ENCODE measurements around the gene PPP3R1.

The PPP3R1 gene

GRCh38 chr2:68190991-68191731 lies 61.2 kb downstream of the PPP3R1 start:
- Histone ChIP-seq H3K4me3 (ENCODE audit: low read length in 2 of 2) (no peak overlapping the region), H3K27me3 (ENCODE audit: control insufficient read depth in 2 of 2, insufficient read depth in 2 of 2, low read length in 2 of 2) (no peaks in the 10 kb centered on the region), H3K9me3 (ENCODE audit: control insufficient read depth in 2 of 2, low read length in 2 of 2) (no peaks in the 10 kb centered on the region), H3K4me1 (ENCODE audit: control insufficient read depth in 2 of 2, insufficient read depth in 2 of 2, low read length in 2 of 2) (peaks cover 0 to 2% of the 10 kb centered on the region in 2 donors), H3K27ac (ENCODE audit: low read depth in 2 of 2, low read length in 2 of 2) (no peak overlapping the region), H3K9ac (ENCODE audit: low read depth in 1 of 2, low read length in 2 of 2) (no peak overlapping the region), H3K36me3 (ENCODE audit: control insufficient read depth in 2 of 2, insufficient read depth in 2 of 2, low read length in 2 of 2) (no peaks in the 10 kb centered on the region)

GRCh38 chr2:68189991-68190784 lies 62.1 kb downstream of the PPP3R1 start:
- Histone ChIP-seq H3K9ac (ENCODE audit: low read depth in 1 of 2, low read length in 2 of 2) (no peak overlapping the region), H3K4me1 (ENCODE audit: control insufficient read depth in 2 of 2, insufficient read depth in 2 of 2, low read length in 2 of 2) (peaks cover 0 to 2% of the 10 kb centered on the region in 2 donors), H3K27ac (ENCODE audit: low read depth in 2 of 2, low read length in 2 of 2) (no peak overlapping the region), H3K4me3 (ENCODE audit: low read length in 2 of 2) (no peak overlapping the region), H3K27me3 (ENCODE audit: control insufficient read depth in 2 of 2, insufficient read depth in 2 of 2, low read length in 2 of 2) (no peaks in the 10 kb centered on the region), H3K36me3 (ENCODE audit: control insufficient read depth in 2 of 2, insufficient read depth in 2 of 2, low read length in 2 of 2) (peaks cover 0 to 4% of the 10 kb centered on the region in 2 donors), H3K9me3 (ENCODE audit: control insufficient read depth in 2 of 2, low read length in 2 of 2) (no peaks in the 10 kb centered on the region)

- Histone ChIP-seq H3K4me1 (ENCODE audit: control insufficient read depth in 2 of 2, insufficient read depth in 2 of 2, low read length in 2 of 2) (no peaks in the 10 kb centered on the region), H3K9ac (ENCODE audit: low read depth in 1 of 2, low read length in 2 of 2) (no peak overlapping the region), H3K4me3 (ENCODE audit: low read length in 2 of 2) (no peak overlapping the region), H3K27ac (ENCODE audit: low read depth in 2 of 2, low read length in 2 of 2) (no peak overlapping the region), H3K36me3 (ENCODE audit: control insufficient read depth in 2 of 2, insufficient read depth in 2 of 2, low read length in 2 of 2) (peaks cover 0 to 7% of the 10 kb centered on the region in 2 donors), H3K27me3 (ENCODE audit: control insufficient read depth in 2 of 2, insufficient read depth in 2 of 2, low read length in 2 of 2) (no peaks in the 10 kb centered on the region), H3K9me3 (ENCODE audit: control insufficient read depth in 2 of 2, low read length in 2 of 2) (no peaks in the 10 kb centered on the region)
Observed at GRCh38 chr2:68188831-68189230, 63.5 kb downstream of the PPP3R1 start.

GRCh38 chr2:68187329-68187728 lies 65.0 kb downstream of the PPP3R1 start:
- H3K4me1 ChIP-seq (ENCODE audit: control insufficient read depth in 2 of 2, insufficient read depth in 2 of 2, low read length in 2 of 2) = no peaks in the 10 kb centered on the region
- H3K4me3 ChIP-seq (ENCODE audit: low read length in 2 of 2) = no peak overlapping the region
- no peaks in the 10 kb centered on the region for H3K9me3 ChIP-seq (ENCODE audit: control insufficient read depth in 2 of 2, low read length in 2 of 2)
- H3K36me3 ChIP-seq (ENCODE audit: control insufficient read depth in 2 of 2, insufficient read depth in 2 of 2, low read length in 2 of 2) = peaks cover 4 to 7% of the 10 kb centered on the region in 2 donors
- H3K27ac ChIP-seq (ENCODE audit: low read depth in 2 of 2, low read length in 2 of 2) = no peak overlapping the region
- H3K9ac ChIP-seq (ENCODE audit: low read depth in 1 of 2, low read length in 2 of 2) = no peak overlapping the region
- H3K27me3 ChIP-seq (ENCODE audit: control insufficient read depth in 2 of 2, insufficient read depth in 2 of 2, low read length in 2 of 2) = no peaks in the 10 kb centered on the region

GRCh38 chr2:68185541-68186164 lies 66.7 kb downstream of the PPP3R1 start:
- Histone ChIP-seq H3K9ac (ENCODE audit: low read depth in 1 of 2, low read length in 2 of 2) (no peak overlapping the region), H3K27ac (ENCODE audit: low read depth in 2 of 2, low read length in 2 of 2) (no peak overlapping the region), H3K36me3 (ENCODE audit: control insufficient read depth in 2 of 2, insufficient read depth in 2 of 2, low read length in 2 of 2) (peaks cover 4 to 10% of the 10 kb centered on the region in 2 donors), H3K4me3 (ENCODE audit: low read length in 2 of 2) (no peak overlapping the region), H3K4me1 (ENCODE audit: control insufficient read depth in 2 of 2, insufficient read depth in 2 of 2, low read length in 2 of 2) (no peaks in the 10 kb centered on the region), H3K27me3 (ENCODE audit: control insufficient read depth in 2 of 2, insufficient read depth in 2 of 2, low read length in 2 of 2) (no peaks in the 10 kb centered on the region), H3K9me3 (ENCODE audit: control insufficient read depth in 2 of 2, low read length in 2 of 2) (no peaks in the 10 kb centered on the region)

- H3K4me1 ChIP-seq (ENCODE audit: control insufficient read depth in 2 of 2, insufficient read depth in 2 of 2, low read length in 2 of 2) = no peaks in the 10 kb centered on the region
- peaks cover 4 to 13% of the 10 kb centered on the region in 2 donors for H3K36me3 ChIP-seq (ENCODE audit: control insufficient read depth in 2 of 2, insufficient read depth in 2 of 2, low read length in 2 of 2)
- no peak overlapping the region for H3K9ac ChIP-seq (ENCODE audit: low read depth in 1 of 2, low read length in 2 of 2)
- H3K4me3 ChIP-seq (ENCODE audit: low read length in 2 of 2) = no peak overlapping the region
- H3K27me3 ChIP-seq (ENCODE audit: control insufficient read depth in 2 of 2, insufficient read depth in 2 of 2, low read length in 2 of 2) = no peaks in the 10 kb centered on the region
- no peak overlapping the region for H3K27ac ChIP-seq (ENCODE audit: low read depth in 2 of 2, low read length in 2 of 2)
- H3K9me3 ChIP-seq (ENCODE audit: control insufficient read depth in 2 of 2, low read length in 2 of 2) = no peaks in the 10 kb centered on the region
Observed at GRCh38 chr2:68182902-68183301, 69.4 kb downstream of the PPP3R1 start.

- no peak overlapping the region for H3K9ac ChIP-seq (ENCODE audit: low read depth in 1 of 2, low read length in 2 of 2)
- H3K27me3 ChIP-seq (ENCODE audit: control insufficient read depth in 2 of 2, insufficient read depth in 2 of 2, low read length in 2 of 2) = no peaks in the 10 kb centered on the region
- H3K4me1 ChIP-seq (ENCODE audit: control insufficient read depth in 2 of 2, insufficient read depth in 2 of 2, low read length in 2 of 2) = no peaks in the 10 kb centered on the region
- H3K4me3 ChIP-seq (ENCODE audit: low read length in 2 of 2) = no peak overlapping the region
- no peaks in the 10 kb centered on the region for H3K9me3 ChIP-seq (ENCODE audit: control insufficient read depth in 2 of 2, low read length in 2 of 2)
- peaks cover 7 to 17% of the 10 kb centered on the region in 2 donors for H3K36me3 ChIP-seq (ENCODE audit: control insufficient read depth in 2 of 2, insufficient read depth in 2 of 2, low read length in 2 of 2)
- no peak overlapping the region for H3K27ac ChIP-seq (ENCODE audit: low read depth in 2 of 2, low read length in 2 of 2)
Observed at GRCh38 chr2:68178954-68179627, 73.2 kb downstream of the PPP3R1 start.

- no peak overlapping the region for H3K4me3 ChIP-seq (ENCODE audit: low read length in 2 of 2)
- no peak overlapping the region for H3K9ac ChIP-seq (ENCODE audit: low read depth in 1 of 2, low read length in 2 of 2)
- H3K9me3 ChIP-seq (ENCODE audit: control insufficient read depth in 2 of 2, low read length in 2 of 2) = no peaks in the 10 kb centered on the region
- no peak overlapping the region for H3K27ac ChIP-seq (ENCODE audit: low read depth in 2 of 2, low read length in 2 of 2)
- H3K36me3 ChIP-seq (ENCODE audit: control insufficient read depth in 2 of 2, insufficient read depth in 2 of 2, low read length in 2 of 2) = peaks cover 7 to 15% of the 10 kb centered on the region in 2 donors
- H3K27me3 ChIP-seq (ENCODE audit: control insufficient read depth in 2 of 2, insufficient read depth in 2 of 2, low read length in 2 of 2) = no peaks in the 10 kb centered on the region
- H3K4me1 ChIP-seq (ENCODE audit: control insufficient read depth in 2 of 2, insufficient read depth in 2 of 2, low read length in 2 of 2) = no peaks in the 10 kb centered on the region
Observed at GRCh38 chr2:68178432-68178831, 73.9 kb downstream of the PPP3R1 start.

- Histone ChIP-seq H3K27ac (ENCODE audit: low read depth in 2 of 2, low read length in 2 of 2) (no peak overlapping the region), H3K36me3 (ENCODE audit: control insufficient read depth in 2 of 2, insufficient read depth in 2 of 2, low read length in 2 of 2) (peaks cover 3 to 15% of the 10 kb centered on the region in 2 donors), H3K27me3 (ENCODE audit: control insufficient read depth in 2 of 2, insufficient read depth in 2 of 2, low read length in 2 of 2) (no peaks in the 10 kb centered on the region), H3K9ac (ENCODE audit: low read depth in 1 of 2, low read length in 2 of 2) (no peak overlapping the region), H3K4me3 (ENCODE audit: low read length in 2 of 2) (no peak overlapping the region), H3K4me1 (ENCODE audit: control insufficient read depth in 2 of 2, insufficient read depth in 2 of 2, low read length in 2 of 2) (no peaks in the 10 kb centered on the region), H3K9me3 (ENCODE audit: control insufficient read depth in 2 of 2, low read length in 2 of 2) (no peaks in the 10 kb centered on the region)
Observed at GRCh38 chr2:68177541-68177940, 74.8 kb downstream of the PPP3R1 start.

Measured in mucosa of rectum (tissue), 2 donors.